WTC11 (cell line): ENCODE data around the gene TBC1D21. TPM values are rescaled to one million over a fixed set of nuclear protein-coding genes. Genes with fewer than 3 reads are reported as not detected.

Experiments used
- ATAC-seq: fragments of 200-7000 bp; cut with Tn5 transposase; 2 replicates; pipeline ENCODE4 v1.10.0; 2021; ENCODE audit warnings: mild to moderate bottlenecking, moderate library complexity
- CTCF ChIA-PET: fragments of 300-600 bp; sonication (Branson Sonifier 250); formaldehyde crosslinking; loops from one replicate; lab custom pipeline; 2021; ENCODE audit warnings: antibody characterized with exemption; lab: Charles Lee
- POLR2A ChIA-PET: fragments of 350-600 bp; sonication (Branson Sonifier 250); formaldehyde crosslinking; loops from one replicate; lab custom pipeline; 2021; ENCODE audit warnings: antibody characterized with exemption; lab: Charles Lee
- DNase-seq: peaks from one replicate; pipeline ENCODE4 v3.0.0; 2021; ENCODE audit warnings: low spot score
- H3K27ac Mint-ChIP-seq: 2 replicates; pipeline ENCODE4 v1.8.0; 2021; ENCODE audit warnings: mixed read lengths
- H3K27me3 Mint-ChIP-seq: 2 replicates; pipeline ENCODE4 v1.8.0; 2021; ENCODE audit warnings: low read depth, mild to moderate bottlenecking, moderate library complexity, mixed read lengths
- H3K36me3 Mint-ChIP-seq: 2 replicates; pipeline ENCODE4 v1.8.0; 2021; ENCODE audit warnings: mixed read lengths
- H3K4me1 Mint-ChIP-seq: 2 replicates; pipeline ENCODE4 v1.8.0; 2022; ENCODE audit warnings: mixed read lengths
- H3K4me3 Mint-ChIP-seq: 2 replicates; pipeline ENCODE4 v1.8.0; 2021; ENCODE audit warnings: mild to moderate bottlenecking, moderate library complexity, mixed read lengths
- H3K9me3 Mint-ChIP-seq: 2 replicates; pipeline ENCODE4 v1.8.0; 2021; ENCODE audit warnings: mixed read lengths
- CREB1 ChIP-seq: sonication (generic); formaldehyde crosslinking; IDR thresholded peaks from 2 replicates; pipeline ENCODE4 v1.8.0; 2023; ENCODE audit warnings: mild to moderate bottlenecking, missing genetic modification reagents
- CREM ChIP-seq: sonication (generic); formaldehyde crosslinking; IDR thresholded peaks from 2 replicates; pipeline ENCODE4 v1.8.1; 2022; ENCODE audit warnings: mild to moderate bottlenecking, missing genetic modification reagents, moderate library complexity
- FOXP4 ChIP-seq: sonication (generic); formaldehyde crosslinking; IDR thresholded peaks from 2 replicates; pipeline ENCODE4 v1.8.0; 2022; ENCODE audit warnings: mild to moderate bottlenecking, missing genetic modification reagents
- IRF1 ChIP-seq: sonication (generic); formaldehyde crosslinking; IDR thresholded peaks from 2 replicates; pipeline ENCODE4 v1.8.0; 2023; ENCODE audit warnings: missing genetic modification reagents
- IRF2 ChIP-seq: sonication (generic); formaldehyde crosslinking; IDR thresholded peaks from 2 replicates; pipeline ENCODE4 v1.8.0; 2022; ENCODE audit warnings: low read depth, missing genetic modification reagents, borderline replicate concordance
- KAT7 ChIP-seq: sonication (generic); formaldehyde crosslinking; IDR thresholded peaks from 2 replicates; pipeline ENCODE4 v1.8.1; 2023; ENCODE audit warnings: missing genetic modification reagents, mild to moderate bottlenecking, borderline replicate concordance
- MXD4 ChIP-seq: fragments of 250-450 bp; sonication (Bioruptor Pico); IDR thresholded peaks from 2 replicates; pipeline ENCODE4 v1.8.0; 2021; ENCODE audit warnings: mild to moderate bottlenecking, moderate library complexity, borderline replicate concordance
- NFATC4 ChIP-seq: fragments of 250-450 bp; sonication (Bioruptor Pico); IDR thresholded peaks from 2 replicates; pipeline ENCODE4 v1.9.0; 2021; ENCODE audit warnings: mild to moderate bottlenecking
- NFYB ChIP-seq: sonication (generic); formaldehyde crosslinking; conservative IDR thresholded peaks from 2 replicates; pipeline ENCODE4 v1.8.0; 2022; ENCODE audit warnings: low read depth, missing genetic modification reagents
- SMAD4 ChIP-seq: sonication (generic); formaldehyde crosslinking; IDR thresholded peaks from 2 replicates; pipeline ENCODE4 v1.8.0; 2022; ENCODE audit warnings: mild to moderate bottlenecking, missing genetic modification reagents
- SP1 ChIP-seq: sonication (generic); formaldehyde crosslinking; conservative IDR thresholded peaks from 2 replicates; pipeline ENCODE4 v1.8.1; 2022; ENCODE audit warnings: missing genetic modification reagents
- ZNF263 ChIP-seq: sonication (generic); formaldehyde crosslinking; IDR thresholded peaks from 2 replicates; pipeline ENCODE4 v1.8.1; 2022; ENCODE audit warnings: low read depth, mild to moderate bottlenecking, moderate library complexity, missing genetic modification reagents
- ZSCAN18 ChIP-seq: fragments of 250-450 bp; sonication (Bioruptor Pico); IDR thresholded peaks from 2 replicates; pipeline ENCODE4 v2.1.2; 2022; ENCODE audit warnings: mild to moderate bottlenecking, moderate library complexity
- total RNA-seq: library from RNA; stranded (reverse); gene quantifications from 3 replicates; pipeline ENCODE4 v1.2.3, GENCODE V29; 2021
- TF ChIP-seq, protein P1 (sequence below): sonication (generic); formaldehyde crosslinking; IDR thresholded peaks from 2 replicates; pipeline ENCODE4 v1.8.1; 2022; ENCODE audit warnings: mild to moderate bottlenecking, moderate library complexity, missing genetic modification reagents
- TF ChIP-seq, protein P2 (sequence below): sonication (generic); formaldehyde crosslinking; IDR thresholded peaks from 2 replicates; pipeline ENCODE4 v1.8.1; 2023; ENCODE audit warnings: mild to moderate bottlenecking, missing genetic modification reagents, moderate library complexity
- TF ChIP-seq, protein P3 (sequence below): sonication (generic); formaldehyde crosslinking; IDR thresholded peaks from 2 replicates; pipeline ENCODE4 v1.8.1; 2023; ENCODE audit warnings: mild to moderate bottlenecking, moderate library complexity, missing genetic modification reagents

The TBC1D21 gene
- total RNA-seq, 1 experiment from 2014 or later = not detected

DNA sequence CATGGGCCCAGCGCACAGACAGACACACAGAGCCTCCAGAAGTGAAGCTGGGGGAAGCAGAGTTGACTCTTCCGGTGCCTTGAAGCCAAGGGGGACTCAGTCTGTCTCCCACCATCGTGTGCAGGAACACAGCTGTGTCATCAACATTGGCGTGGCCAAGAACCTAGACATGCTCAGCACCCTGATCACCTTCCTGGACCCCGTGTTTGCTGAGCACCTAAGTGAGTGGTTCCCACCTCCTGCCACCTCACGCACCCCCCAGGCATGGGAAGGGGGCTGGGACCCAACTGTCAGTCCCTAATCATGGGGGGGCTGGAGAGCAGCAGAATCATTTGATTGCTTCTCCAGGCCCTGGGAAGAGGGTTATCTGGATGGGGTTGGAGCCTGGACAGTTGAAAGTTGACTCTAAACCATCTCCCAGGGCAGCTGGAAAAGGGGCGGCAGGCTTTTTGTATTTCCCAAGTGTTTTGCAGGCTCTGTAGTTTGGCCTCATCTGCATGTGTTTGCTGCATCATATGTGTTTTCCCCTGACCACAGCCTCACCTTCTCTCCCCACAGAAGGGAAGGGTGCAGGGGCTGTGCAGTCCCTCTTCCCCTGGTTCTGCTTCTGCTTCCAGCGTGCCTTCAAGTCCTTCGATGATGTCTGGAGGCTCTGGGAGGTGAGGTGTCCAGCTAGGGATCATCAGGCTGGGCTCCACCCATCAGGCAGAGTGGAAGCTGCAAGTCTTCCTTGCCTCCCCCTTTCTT is 12.8 kb downstream of the TBC1D21 start:
- POLR2A ChIA-PET = no interaction called here
- no peak for ATAC-seq
- TF ChIP-seq ZSCAN18 (no peak), SP1 (CRISPR knock-in tag) (no peak), KAT7 (CRISPR knock-in tag) (no peak), IRF2 (CRISPR knock-in tag) (no peak), FOXP4 (CRISPR knock-in tag) (no peak)
- TF ChIP-seq, protein P1, sequence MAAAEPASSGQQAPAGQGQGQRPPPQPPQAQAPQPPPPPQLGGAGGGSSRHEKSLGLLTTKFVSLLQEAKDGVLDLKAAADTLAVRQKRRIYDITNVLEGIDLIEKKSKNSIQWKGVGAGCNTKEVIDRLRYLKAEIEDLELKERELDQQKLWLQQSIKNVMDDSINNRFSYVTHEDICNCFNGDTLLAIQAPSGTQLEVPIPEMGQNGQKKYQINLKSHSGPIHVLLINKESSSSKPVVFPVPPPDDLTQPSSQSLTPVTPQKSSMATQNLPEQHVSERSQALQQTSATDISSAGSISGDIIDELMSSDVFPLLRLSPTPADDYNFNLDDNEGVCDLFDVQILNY = no peak
- TF ChIP-seq, protein P2, sequence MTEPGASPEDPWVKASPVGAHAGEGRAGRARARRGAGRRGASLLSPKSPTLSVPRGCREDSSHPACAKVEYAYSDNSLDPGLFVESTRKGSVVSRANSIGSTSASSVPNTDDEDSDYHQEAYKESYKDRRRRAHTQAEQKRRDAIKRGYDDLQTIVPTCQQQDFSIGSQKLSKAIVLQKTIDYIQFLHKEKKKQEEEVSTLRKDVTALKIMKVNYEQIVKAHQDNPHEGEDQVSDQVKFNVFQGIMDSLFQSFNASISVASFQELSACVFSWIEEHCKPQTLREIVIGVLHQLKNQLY (CRISPR knock-in tag) = no peak
- TF ChIP-seq, all 79 proteins: peak for 0
- Mint-ChIP-seq H3K9me3 (no peaks in the 10 kb centered on the region), H3K4me1 (0 out of 2 replicates have a peak, but pooled peaks cover 3% of the 10 kb centered on the region), H3K36me3 (no peaks in the 10 kb centered on the region), H3K27ac (no peak overlapping the region), H3K4me3 (no peak overlapping the region), H3K27me3 (no peaks in the 10 kb centered on the region; the same call in 1 of the 2 replicates)
- no peak for DNase-seq
- CTCF ChIA-PET = interaction anchor here (0.6 to 3.8 kb wide), 6 partner anchors 12 to 182 kb away, joined by 3 to 13 read pairs (median 3); no protein-coding TSS in a partner anchor

- no peak for ATAC-seq
- TF ChIP-seq SMAD4 (CRISPR knock-in tag) (no peak), IRF2 (CRISPR knock-in tag) (no peak), NFATC4 (CRISPR knock-in tag) (no peak), MXD4 (CRISPR knock-in tag) (no peak), ZNF263 (CRISPR knock-in tag) (no peak), NFYB (CRISPR knock-in tag) (no peak), IRF1 (CRISPR knock-in tag) (no peak), CREB1 (CRISPR knock-in tag) (no peak), CREM (CRISPR knock-in tag) (no peak)
- TF ChIP-seq, protein P3, sequence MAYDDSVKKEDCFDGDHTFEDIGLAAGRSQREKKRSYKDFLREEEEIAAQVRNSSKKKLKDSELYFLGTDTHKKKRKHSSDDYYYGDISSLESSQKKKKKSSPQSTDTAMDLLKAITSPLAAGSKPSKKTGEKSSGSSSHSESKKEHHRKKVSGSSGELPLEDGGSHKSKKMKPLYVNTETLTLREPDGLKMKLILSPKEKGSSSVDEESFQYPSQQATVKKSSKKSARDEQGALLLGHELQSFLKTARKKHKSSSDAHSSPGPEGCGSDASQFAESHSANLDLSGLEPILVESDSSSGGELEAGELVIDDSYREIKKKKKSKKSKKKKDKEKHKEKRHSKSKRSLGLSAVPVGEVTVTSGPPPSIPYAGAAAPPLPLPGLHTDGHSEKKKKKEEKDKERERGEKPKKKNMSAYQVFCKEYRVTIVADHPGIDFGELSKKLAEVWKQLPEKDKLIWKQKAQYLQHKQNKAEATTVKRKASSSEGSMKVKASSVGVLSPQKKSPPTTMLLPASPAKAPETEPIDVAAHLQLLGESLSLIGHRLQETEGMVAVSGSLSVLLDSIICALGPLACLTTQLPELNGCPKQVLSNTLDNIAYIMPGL (CRISPR knock-in tag) = no peak
- TF ChIP-seq, all 79 proteins: peak for 0
- ChIA-PET POLR2A (no interaction called here), CTCF (interaction anchor here (1.0 to 3.8 kb wide), 3 partner anchors 13 to 182 kb away, joined by 3 to 13 read pairs (median 3); no protein-coding TSS in a partner anchor)
- no peak for DNase-seq
- no peaks in the 10 kb centered on the region for H3K36me3 Mint-ChIP-seq
- H3K9me3 Mint-ChIP-seq = no peaks in the 10 kb centered on the region
- H3K27ac Mint-ChIP-seq = no peak overlapping the region
- H3K4me3 Mint-ChIP-seq = no peak overlapping the region
- H3K27me3 Mint-ChIP-seq = peaks cover 1% of the 10 kb centered on the region; the same call in 1 of the 2 replicates
- H3K4me1 Mint-ChIP-seq = 0 out of 2 replicates have a peak, but pooled peaks cover 3% of the 10 kb centered on the region
Observed at GRCh38 chr15:73886717-73887345, 13.5 kb downstream of the TBC1D21 start.
